Ovary (tissue), 9 donors: Measurements from ENCODE around the gene EEFSEC. TPM values are rescaled to one million over a fixed set of nuclear protein-coding genes. Genes with fewer than 3 reads are reported as not detected.

ENCODE experiments used
- DNase-seq, 5 donors: peaks; one replicate each; pipeline ENCODE4 v3.0.0-alpha.2; 2019 to 2020
- H3K27ac ChIP-seq, 2 donors: fragments of 200-600 bp; one replicate each; pipeline versions ENCODE4 v1.5.1 to v1.8.0; 2019 to 2022
- H3K27me3 ChIP-seq: fragments of 200-600 bp; one replicate; pipeline ENCODE4 v1.8.0; 2022
- H3K36me3 ChIP-seq: fragments of 200-600 bp; sonication (generic); one replicate; pipeline ENCODE4 v1.5.1; 2019
- H3K4me1 ChIP-seq: one replicate; pipeline ENCODE4 v1.8.1; 2013; ENCODE audit warnings: mild to moderate bottlenecking, moderate library complexity; ENCODE audit not compliant: insufficient read depth
- H3K4me3 ChIP-seq: fragments of 200-600 bp; sonication (generic); one replicate; pipeline ENCODE4 v1.5.1; 2017
- H3K9me3 ChIP-seq, 2 donors: fragments of 200-600 bp in 1 of 2; sonication (generic) in 1 of 2; one replicate each; pipeline versions ENCODE4 v1.5.1 to v1.8.1; 2013 to 2019; ENCODE audit warnings: mild to moderate bottlenecking in 1 of 2, moderate library complexity in 1 of 2
- EP300 ChIP-seq: sonication (generic); formaldehyde crosslinking; IDR thresholded peaks from one replicate; pipeline ENCODE4 v1.6.1; 2017; ENCODE audit warnings: antibody characterized with exemption
- POLR2A ChIP-seq: fragments of 450-650 bp; IDR thresholded peaks from one replicate; pipeline ENCODE4 v1.6.1; 2017; ENCODE audit warnings: antibody characterized with exemption, mild to moderate bottlenecking, moderate library complexity
- WGBS, 3 donors: extraction: QIAGEN DNeasy Blood & Tissue Kit in 1 of 3; methylation state at CpG; one replicate each; pipeline versions ENCODE4 v1.1.5 to v1.1.7; 2013 to 2017; 5-methylcytosine and 5-hydroxymethylcytosine counted together
- intact Hi-C, 4 donors: fragments of 100-400 bp; cut with DNase I; formaldehyde crosslinking; loops; one replicate each; pipeline versions ENCODE4 v1.11.0 to v1.15.1; 2022 to 2023
- polyA plus RNA-seq, 2 donors: library from polyadenylated mRNA; stranded (reverse); fragments of 200-250 nt in 1 of 2; fragments of 350-450 nt in 1 of 2; fragmentation: Illumina TruSeq in 1 of 2; extraction: RNeasy Lipid Tissue Mini Kit (QIAGEN cat#74804) in 1 of 2; gene quantifications; one replicate each; pipeline ENCODE4 v1.2.3, GENCODE V29; 2013 to 2014
- total RNA-seq, 7 donors: library from RNA; depleted of rRNA in 2 of 7; stranded (reverse); fragments of >200 nt in 2 of 7; fragmentation: NEBNext Ultra II Directional in 3 of 7; extraction: Animal tissue kit (Norgen Biotek cat#: 25700) in 3 of 7; gene quantifications; one replicate each; pipeline versions ENCODE4 v1.1.0 to v1.2.4, GENCODE V29; 2016 to 2023
- TF ChIP-seq, protein P1 (sequence below), 3 donors: fragments of 450-650 bp in 2 of 3; fragments of 200-600 bp in 1 of 3; IDR thresholded peaks; one replicate each; pipeline versions ENCODE4 v1.5.1 to v1.8.0; 2016 to 2022; ENCODE audit warnings: antibody characterized with exemption in 3 of 3, mild to moderate bottlenecking in 1 of 3
- donor health status: DM: no; HTN: no; CAD: no; lungs with moderate emphysema.
- donor health status: DM: no; HTN: no; CAD: no.
- donor health status: Bipolar disorder and iron deficiency.
- donor health status: DM: yes; HTN: yes; CAD: no.
- donor health status: DM: no; HTN: no; CAD: no.
- donor health status: DM: yes; HTN: yes; CAD: no.

The EEFSEC gene
- total and polyA plus RNA-seq, 9 donors = 6.8 to 21.0 (median 15.4) TPM

DNA sequence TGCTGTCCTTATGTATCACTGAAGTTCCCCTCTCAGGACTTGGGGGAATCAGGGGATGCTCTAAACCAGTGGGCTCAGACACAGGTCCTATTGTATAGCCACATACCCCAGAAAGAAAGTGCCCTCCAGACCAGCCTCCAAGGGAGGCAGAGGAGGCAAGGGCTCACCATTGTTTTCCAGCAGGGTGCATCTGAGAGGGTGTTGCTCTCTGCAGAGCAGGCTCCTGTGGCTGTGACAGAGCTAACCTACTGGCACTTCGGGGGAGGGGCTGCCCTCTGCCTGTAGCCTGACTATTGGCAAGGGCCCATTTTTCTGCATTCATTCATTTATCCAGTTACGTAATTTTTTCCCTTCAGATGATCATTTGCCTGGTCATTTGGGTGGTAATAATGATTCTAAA is 39.9 kb downstream of the EEFSEC start:
- no peaks in the 10 kb centered on the region for H3K9me3 ChIP-seq
- H3K27me3 ChIP-seq = no peaks in the 10 kb centered on the region
- no peaks in the 10 kb centered on the region for H3K36me3 ChIP-seq
- intact Hi-C loops = no loop called here
- H3K4me1 ChIP-seq = peaks cover 3% of the 10 kb centered on the region
- no peak overlapping the region for H3K27ac ChIP-seq
- TF ChIP-seq, protein P1, sequence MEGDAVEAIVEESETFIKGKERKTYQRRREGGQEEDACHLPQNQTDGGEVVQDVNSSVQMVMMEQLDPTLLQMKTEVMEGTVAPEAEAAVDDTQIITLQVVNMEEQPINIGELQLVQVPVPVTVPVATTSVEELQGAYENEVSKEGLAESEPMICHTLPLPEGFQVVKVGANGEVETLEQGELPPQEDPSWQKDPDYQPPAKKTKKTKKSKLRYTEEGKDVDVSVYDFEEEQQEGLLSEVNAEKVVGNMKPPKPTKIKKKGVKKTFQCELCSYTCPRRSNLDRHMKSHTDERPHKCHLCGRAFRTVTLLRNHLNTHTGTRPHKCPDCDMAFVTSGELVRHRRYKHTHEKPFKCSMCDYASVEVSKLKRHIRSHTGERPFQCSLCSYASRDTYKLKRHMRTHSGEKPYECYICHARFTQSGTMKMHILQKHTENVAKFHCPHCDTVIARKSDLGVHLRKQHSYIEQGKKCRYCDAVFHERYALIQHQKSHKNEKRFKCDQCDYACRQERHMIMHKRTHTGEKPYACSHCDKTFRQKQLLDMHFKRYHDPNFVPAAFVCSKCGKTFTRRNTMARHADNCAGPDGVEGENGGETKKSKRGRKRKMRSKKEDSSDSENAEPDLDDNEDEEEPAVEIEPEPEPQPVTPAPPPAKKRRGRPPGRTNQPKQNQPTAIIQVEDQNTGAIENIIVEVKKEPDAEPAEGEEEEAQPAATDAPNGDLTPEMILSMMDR (IDR thresholded peaks at IDR 0.05) = no peak
- TF ChIP-seq EP300 = no peak
- TF ChIP-seq POLR2A = no peak
- DNase-seq = no peak
- 95 to 98% (median 96%) methylated on average over 2 of the region's 2 CpGs for WGBS, 3 donors
- no peak overlapping the region for H3K4me3 ChIP-seq

DNA sequence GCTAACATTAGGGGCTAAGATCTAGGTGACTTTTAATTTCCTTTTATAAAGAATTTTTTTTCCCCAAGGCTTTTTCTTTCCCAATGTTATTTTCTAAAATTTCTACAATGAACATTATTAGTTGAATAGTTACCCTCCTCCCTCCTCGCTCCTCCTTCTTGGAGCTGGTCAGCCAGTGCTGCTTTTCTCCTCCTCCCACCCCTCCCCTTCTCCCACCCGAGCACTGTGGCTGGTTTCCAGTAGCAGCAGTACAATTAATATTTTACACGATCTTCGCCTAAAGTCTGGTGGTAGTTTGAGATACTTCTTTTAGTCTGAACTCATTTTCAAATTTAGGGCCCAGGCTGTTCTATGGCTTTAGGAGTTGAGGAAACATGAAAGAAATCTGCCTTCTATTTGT is 41.6 kb downstream of the EEFSEC start:
- peaks cover 3% of the 10 kb centered on the region for H3K4me1 ChIP-seq
- H3K4me3 ChIP-seq = no peak overlapping the region
- WGBS, 3 donors = 7 to 11% (median 11%) methylated on average over 4 of the region's 4 CpGs
- no peaks in the 10 kb centered on the region for H3K27me3 ChIP-seq
- no peaks in the 10 kb centered on the region for H3K36me3 ChIP-seq
- intact Hi-C loops = no loop called here
- TF ChIP-seq, protein P1 (IDR thresholded peaks at IDR 0.05) = no peak
- TF ChIP-seq EP300 = no peak
- TF ChIP-seq POLR2A = no peak
- H3K27ac ChIP-seq = no peak overlapping the region
- H3K9me3 ChIP-seq = no peaks in the 10 kb centered on the region
- DNase-seq = peak; percentile 36 to 62 (median 47)

DNA sequence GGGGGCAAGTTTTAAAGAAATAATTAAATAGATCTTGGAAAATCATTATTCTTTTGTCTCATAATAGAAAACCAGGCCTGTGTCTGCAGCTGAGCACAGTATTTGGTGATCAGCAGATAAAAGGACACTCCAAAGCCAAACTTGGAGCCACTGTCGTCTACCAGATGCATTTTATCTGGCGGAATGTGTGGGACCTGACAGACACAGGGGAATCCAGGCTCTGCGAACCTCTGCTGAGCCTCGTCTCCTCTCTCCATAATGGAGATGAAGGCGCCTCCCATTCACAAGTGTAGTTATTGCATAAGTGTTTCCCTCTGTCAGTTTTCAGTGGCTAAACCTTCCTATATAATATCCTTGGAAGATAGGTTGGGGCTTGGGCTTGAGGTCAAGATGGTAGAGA is 42.1 kb downstream of the EEFSEC start:
- H3K9me3 ChIP-seq = no peaks in the 10 kb centered on the region
- WGBS, 3 donors = 43 to 47% (median 44%) methylated on average over 5 of the region's 5 CpGs
- no peak overlapping the region for H3K27ac ChIP-seq
- no peaks in the 10 kb centered on the region for H3K36me3 ChIP-seq
- intact Hi-C loops = no loop called here
- no peak for DNase-seq
- TF ChIP-seq POLR2A = no peak
- TF ChIP-seq, protein P1 (IDR thresholded peaks at IDR 0.05) = no peak
- TF ChIP-seq EP300 = no peak
- H3K4me3 ChIP-seq = no peak overlapping the region
- no peaks in the 10 kb centered on the region for H3K27me3 ChIP-seq
- peaks cover 3% of the 10 kb centered on the region for H3K4me1 ChIP-seq

DNA sequence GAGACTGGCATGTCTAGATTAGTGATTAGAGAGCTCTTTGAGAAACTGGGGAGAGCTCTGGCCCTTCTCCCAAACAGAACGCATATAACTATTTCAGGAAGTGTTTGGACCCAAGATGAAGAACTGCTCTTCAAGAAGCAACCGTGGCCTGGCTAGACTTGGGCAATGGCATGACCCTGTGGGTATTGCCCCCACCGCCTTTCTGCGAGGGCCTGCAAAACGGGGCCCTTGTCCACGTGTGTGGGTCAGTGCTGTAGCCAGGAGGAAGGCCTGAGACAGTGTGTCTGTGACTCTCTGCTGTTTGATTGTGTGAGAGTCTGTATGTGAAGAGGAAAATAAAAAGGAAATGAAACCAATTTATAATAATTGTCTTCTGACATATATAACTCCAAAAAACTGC is 42.5 kb downstream of the EEFSEC start:
- intact Hi-C loops = no loop called here
- Histone ChIP-seq H3K27me3 (no peaks in the 10 kb centered on the region), H3K4me1 (peaks cover 3% of the 10 kb centered on the region), H3K4me3 (no peak overlapping the region), H3K27ac (no peak overlapping the region), H3K36me3 (no peaks in the 10 kb centered on the region), H3K9me3 (no peaks in the 10 kb centered on the region)
- WGBS, 3 donors = 69 to 74% (median 72%) methylated on average over 6 of the region's 6 CpGs
- DNase-seq = no peak
- TF ChIP-seq EP300 = no peak
- TF ChIP-seq, protein P1 (IDR thresholded peaks at IDR 0.05) = no peak
- no peak for TF ChIP-seq POLR2A
